H9 (cell line): ENCODE results near the gene CALR. TPM values are rescaled to one million over a fixed set of nuclear protein-coding genes. Genes with fewer than 3 reads are reported as not detected.

ENCODE experiments used
- DNase-seq: peaks from one replicate; pipeline ENCODE4 v3.0.0-alpha.2; 2017
- H2AFZ ChIP-seq: one replicate; pipeline ENCODE4 v1.6.1; 2013; ENCODE audit warnings: mild to moderate bottlenecking, low read length, control low read depth, moderate library complexity
- H2AK5ac ChIP-seq: 2 replicates; pipeline ENCODE4 v1.6.1; 2013; ENCODE audit warnings: low read length, control low read depth, mixed read lengths; ENCODE audit not compliant: insufficient read length
- H2BK120ac ChIP-seq: one replicate; pipeline ENCODE4 v1.6.1; 2013; ENCODE audit warnings: low read depth, mild to moderate bottlenecking, low read length, control low read depth, inconsistent platforms; ENCODE audit not compliant: poor library complexity, severe bottlenecking
- H2BK12ac ChIP-seq: 2 replicates; pipeline ENCODE4 v1.6.1; 2013; ENCODE audit warnings: low read length, control low read depth, mixed read lengths, low read depth; ENCODE audit not compliant: insufficient read length
- H2BK15ac ChIP-seq: 2 replicates; pipeline ENCODE4 v1.6.1; 2013; ENCODE audit warnings: low read depth, low read length, control low read depth
- H2BK20ac ChIP-seq: one replicate; pipeline ENCODE4 v1.6.1; 2013; ENCODE audit warnings: low read depth, mild to moderate bottlenecking, low read length, control low read depth, inconsistent platforms; ENCODE audit not compliant: poor library complexity, severe bottlenecking
- H2BK5ac ChIP-seq: 2 replicates; pipeline ENCODE4 v1.6.1; 2013; ENCODE audit warnings: low read length, control low read depth, mixed read lengths; ENCODE audit not compliant: insufficient read length
- H3K14ac ChIP-seq: 2 replicates; pipeline ENCODE4 v1.6.1; 2013; ENCODE audit warnings: low read length, control low read depth; ENCODE audit not compliant: insufficient read depth
- H3K18ac ChIP-seq: 2 replicates; pipeline ENCODE4 v1.6.1; 2013; ENCODE audit warnings: low read depth, mild to moderate bottlenecking, mixed read lengths, low read length, control low read depth; ENCODE audit not compliant: insufficient read length
- H3K23ac ChIP-seq: 2 replicates; pipeline ENCODE4 v1.6.1; 2013; ENCODE audit warnings: low read length, control low read depth, mixed read lengths, low read depth; ENCODE audit not compliant: insufficient read length
- H3K23me2 ChIP-seq: 2 replicates; pipeline ENCODE4 v1.6.1; 2013; ENCODE audit warnings: low read depth, mild to moderate bottlenecking, mixed read lengths, low read length, control low read depth; ENCODE audit not compliant: insufficient read length, poor library complexity, severe bottlenecking
- H3K27ac ChIP-seq: 2 replicates; pipeline ENCODE4 v1.5.1; 2013; ENCODE audit warnings: low read length, control low read depth, mixed read lengths, low read depth; ENCODE audit not compliant: insufficient read length
- H3K27me3 ChIP-seq: 2 replicates; pipeline ENCODE4 v1.6.1; 2013; ENCODE audit warnings: low read length, control low read depth, inconsistent platforms; ENCODE audit not compliant: insufficient read depth
- H3K4ac ChIP-seq: 2 replicates; pipeline ENCODE4 v1.6.1; 2013; ENCODE audit warnings: low read depth, mild to moderate bottlenecking, control low read depth, inconsistent platforms, low read length, moderate library complexity
- H3K4me1 ChIP-seq: 2 replicates; pipeline ENCODE4 v1.6.1; 2013; ENCODE audit warnings: low read length, control low read depth, inconsistent platforms; ENCODE audit not compliant: insufficient read depth
- H3K4me2 ChIP-seq: 2 replicates; pipeline ENCODE4 v1.6.1; 2013; ENCODE audit warnings: low read length, control low read depth, mixed read lengths; ENCODE audit not compliant: insufficient read length, insufficient read depth
- H3K56ac ChIP-seq: 2 replicates; pipeline ENCODE4 v1.6.1; 2013; ENCODE audit warnings: low read depth, mild to moderate bottlenecking, mixed read lengths, low read length, control low read depth; ENCODE audit not compliant: insufficient read length
- H3K79me1 ChIP-seq: 2 replicates; pipeline ENCODE4 v1.6.1; 2013; ENCODE audit warnings: low read depth, mild to moderate bottlenecking, moderate library complexity, low read length, control low read depth, inconsistent platforms; ENCODE audit not compliant: insufficient read depth, poor library complexity, severe bottlenecking
- H3K79me2 ChIP-seq: 2 replicates; pipeline ENCODE4 v1.6.1; 2013; ENCODE audit warnings: low read length, control low read depth, inconsistent platforms; ENCODE audit not compliant: insufficient read depth
- H3K9ac ChIP-seq: 2 replicates; pipeline ENCODE4 v1.6.1; 2013; ENCODE audit warnings: low read length, control low read depth, mixed read lengths; ENCODE audit not compliant: insufficient read length; ENCODE audit errors: extremely low read depth
- H3K9me3 ChIP-seq: one replicate; pipeline ENCODE4 v1.6.1; 2013; ENCODE audit warnings: low read depth, low read length, inconsistent platforms; ENCODE audit not compliant: control insufficient read depth
- H3T11ph ChIP-seq: one replicate; pipeline ENCODE4 v1.6.1; 2013; ENCODE audit warnings: mild to moderate bottlenecking, low read length, control low read depth, inconsistent platforms
- H4K20me1 ChIP-seq: one replicate; pipeline ENCODE4 v1.6.1; 2013; ENCODE audit not compliant: control insufficient read depth, insufficient read length, insufficient read depth
- H4K5ac ChIP-seq: 2 replicates; pipeline ENCODE4 v1.6.1; 2013; ENCODE audit warnings: low read depth, mild to moderate bottlenecking, mixed read lengths, low read length, control low read depth; ENCODE audit not compliant: insufficient read length
- H4K8ac ChIP-seq: replicated peaks from 2 replicates; pipeline ENCODE4 v1.6.1; 2013; ENCODE audit warnings: low read length, control low read depth, mixed read lengths, low read depth; ENCODE audit not compliant: insufficient read length
- H4K91ac ChIP-seq: 2 replicates; pipeline ENCODE4 v1.6.1; 2013; ENCODE audit warnings: low read depth, mild to moderate bottlenecking, moderate library complexity, mixed read lengths, low read length, control low read depth; ENCODE audit not compliant: insufficient read length
- H3K27ac Mint-ChIP-seq, 3 experiments: 2 replicates in 2 of 3; 3 replicates in 1 of 3; pipeline ENCODE4 v1.8.0; 2020 to 2021; ENCODE audit warnings: mixed read lengths in 3 of 3, mild to moderate bottlenecking in 1 of 3, moderate library complexity in 1 of 3
- H3K27me3 Mint-ChIP-seq: 2 replicates; pipeline ENCODE4 v1.8.0; 2021; ENCODE audit warnings: low read depth, mild to moderate bottlenecking, moderate library complexity, mixed read lengths
- H3K36me3 Mint-ChIP-seq, 3 experiments: 2 replicates in 2 of 3; 3 replicates in 1 of 3; pipeline ENCODE4 v1.8.0; 2020 to 2021; ENCODE audit warnings: low read depth in 3 of 3, mixed read lengths in 3 of 3; ENCODE audit not compliant: insufficient read depth in 1 of 3
- H3K4me1 Mint-ChIP-seq, 2 experiments: 2 replicates each; pipeline ENCODE4 v1.8.0; 2020; ENCODE audit warnings: mixed read lengths in 2 of 2
- H3K4me3 Mint-ChIP-seq, 2 experiments: 2 replicates in 1 of 2; 3 replicates in 1 of 2; pipeline ENCODE4 v1.8.0; 2020 to 2021; ENCODE audit warnings: mild to moderate bottlenecking in 2 of 2, mixed read lengths in 2 of 2, moderate library complexity in 1 of 2
- H3K9me3 Mint-ChIP-seq, 2 experiments: 2 replicates in 1 of 2; 3 replicates in 1 of 2; pipeline ENCODE4 v1.8.0; 2020; ENCODE audit warnings: mild to moderate bottlenecking in 2 of 2, mixed read lengths in 2 of 2, moderate library complexity in 1 of 2
- CTCF ChIP-seq: fragments of 200-600 bp; sonication (generic); conservative IDR thresholded peaks from 3 replicates; pipeline ENCODE4 v1.8.0; 2021; ENCODE audit warnings: antibody characterized with exemption, mild to moderate bottlenecking
- WGBS: extraction: QIAGEN DNeasy Blood & Tissue Kit; methylation state at CpG from one replicate; pipeline ENCODE4 v1.1.7; 2013; ENCODE audit warnings: missing lambda C conversion rate, low lambda C conversion rate, mixed read lengths; ENCODE audit not compliant: insufficient read length; ENCODE audit errors: extremely low coverage; 5-methylcytosine and 5-hydroxymethylcytosine counted together
- total RNA-seq: library from RNA; stranded (reverse); gene quantifications from 2 replicates; pipeline ENCODE4 v1.2.1, GENCODE V29; 2021

The CALR gene
- total RNA-seq, 1 experiment from 2014 or later: 887 TPM

GRCh38 chr19:12918253-12918652 lies 20.2 kb upstream of the CALR start:
- Histone ChIP-seq H3K18ac (no peak overlapping the region), H3K79me2 (no peaks in the 10 kb centered on the region), H3K4me1 (no peaks in the 10 kb centered on the region; the same call in 1 of the 2 replicates), H2AFZ (no peak overlapping the region), H3K4me2 (no peak overlapping the region), H3K4ac (no peak overlapping the region), H3K56ac (no peak overlapping the region), H2BK12ac (no peak overlapping the region), H2BK20ac (no peak overlapping the region), H3K27ac (no peak overlapping the region), H3K23me2 (no peaks in the 10 kb centered on the region), H2BK15ac (no peak overlapping the region), H4K91ac (no peak overlapping the region), H4K8ac (no peak overlapping the region), H3K23ac (no peak overlapping the region), H2AK5ac (no peak overlapping the region), H4K20me1 (no peaks in the 10 kb centered on the region), H3K79me1 (no peaks in the 10 kb centered on the region), H3T11ph (no peak overlapping the region), H3K9me3 (no peaks in the 10 kb centered on the region), H2BK5ac (no peak overlapping the region), H3K9ac (no peak overlapping the region), H3K27me3 (peaks cover 5% of the 10 kb centered on the region; the same call in 1 of the 2 replicates), H2BK120ac (no peak overlapping the region), H3K14ac (no peak overlapping the region), H4K5ac (no peak overlapping the region)
- DNase-seq: no peak
- peaks cover 7 to 8% of the 10 kb centered on the region in 2 experiments for H3K9me3 Mint-ChIP-seq
- no peak overlapping the region for H3K27ac Mint-ChIP-seq
- peaks cover 24% of the 10 kb centered on the region for H3K27me3 Mint-ChIP-seq
- H3K4me1 Mint-ChIP-seq: peaks cover 7 to 15% of the 10 kb centered on the region in 2 experiments
- peaks cover 10 to 13% (median 12%) of the 10 kb centered on the region in 3 experiments; a peak in 6 of 7 replicates for H3K36me3 Mint-ChIP-seq
- no CpG with 5 or more reads among the region's 14 CpGs for WGBS
- peak overlapping the region in 1 of 2 experiments; percentile 69; a peak in 3 of 5 replicates for H3K4me3 Mint-ChIP-seq
- TF ChIP-seq CTCF: no peak
